GM23248 (cell line): ENCODE results near the gene C10orf105.

Experiments used
- EZH2 ChIP-seq: fragments of 200-600 bp; sonication (generic); IDR thresholded peaks from 2 replicates; pipeline ENCODE4 v1.6.1; 2018; ENCODE audit warnings: antibody characterized with exemption, mild to moderate bottlenecking; ENCODE audit not compliant: insufficient read depth, poor library complexity, severe bottlenecking
- EZH2phosphoT487 ChIP-seq: fragments of 200-600 bp; sonication (generic); IDR thresholded peaks from 2 replicates; pipeline ENCODE4 v1.6.1; 2018; ENCODE audit warnings: antibody characterized with exemption, moderate library complexity, mild to moderate bottlenecking, low read depth; ENCODE audit not compliant: insufficient read depth

DNA sequence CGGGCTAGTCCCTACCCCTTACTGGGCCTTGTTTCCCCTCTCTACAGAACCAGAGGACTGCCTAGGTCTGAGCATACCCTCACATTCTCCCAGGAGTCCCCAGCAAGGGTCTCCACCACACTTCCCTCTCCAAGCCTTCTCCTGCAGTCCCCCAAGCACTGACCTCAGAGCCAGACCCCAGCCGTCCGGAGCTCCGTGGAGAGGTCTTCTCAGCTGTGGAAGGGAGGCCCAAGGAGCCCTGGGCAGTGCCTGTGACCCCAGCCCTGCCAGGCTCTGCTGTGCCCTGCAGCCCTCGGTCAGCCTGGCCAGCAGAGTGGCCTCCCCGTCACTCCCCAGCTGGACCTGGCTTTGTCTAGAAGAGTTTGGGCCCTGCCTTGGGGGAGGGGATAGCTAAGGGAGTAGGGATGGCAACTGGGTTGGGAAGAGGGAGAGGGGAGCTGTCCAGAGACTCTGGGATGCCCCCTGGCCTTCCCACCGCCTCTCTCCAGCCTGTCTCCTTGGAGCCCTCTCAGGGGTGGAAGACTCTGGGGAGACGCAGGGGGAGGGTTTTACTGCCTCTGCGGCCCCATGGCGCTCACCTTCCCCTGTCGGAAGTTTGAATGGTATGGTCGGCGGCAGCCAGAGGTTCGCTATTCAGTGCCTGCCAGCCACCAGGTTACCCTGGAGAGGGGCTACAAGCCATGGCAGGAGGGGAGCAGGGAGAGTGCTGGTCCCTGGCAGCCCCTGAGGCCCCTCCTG lies at the start of gene C10orf105:
- TF ChIP-seq EZH2, result no peak
- no peak for TF ChIP-seq EZH2phosphoT487
